ENCODE results near the gene TENM3.
"Not testable (repeated sequence)": the region's sequence is repeated elsewhere in the genome, so short reads cannot be mapped to it uniquely, and the experiment has no call there.

TENM3 gene

GRCh38 chr4:182228991-182229577, 14.1 kb upstream of the TENM3 start:
- no peak for DNase-seq

GRCh38 chr4:182230256-182230655, 12.9 kb upstream of the TENM3 start:
- no peak for DNase-seq

- no peak for DNase-seq
Measured at GRCh38 chr4:182231080-182231479, 12.1 kb upstream of the TENM3 start.

GRCh38 chr4:182231496-182231895, 11.7 kb upstream of the TENM3 start:
- DNase-seq: no peak

GRCh38 chr4:182233310-182234090, 9.7 kb upstream of the TENM3 start:
- no peak for DNase-seq

GRCh38 chr4:182235021-182235795, 8.0 kb upstream of the TENM3 start:
- DNase-seq: no peak

- no peak for DNase-seq
Measured at GRCh38 chr4:182236186-182236585, 7.0 kb upstream of the TENM3 start.

- DNase-seq: not testable (repeated sequence)
Measured at GRCh38 chr4:182237010-182237409, 6.2 kb upstream of the TENM3 start.

GRCh38 chr4:182238355-182238931, 4.8 kb upstream of the TENM3 start:
- no peak for DNase-seq

GRCh38 chr4:182240161-182241130, 2.8 kb upstream of the TENM3 start:
- no peak for DNase-seq

- DNase-seq: not testable (repeated sequence)
Measured at GRCh38 chr4:182242260-182242659, 942 bp upstream of the TENM3 start.

GRCh38 chr4:182242787-182243186, 415 bp upstream of the TENM3 start:
- no peak for DNase-seq

- no peak for DNase-seq
Measured at GRCh38 chr4:182245041-182245440, 1.8 kb downstream of the TENM3 start.

GRCh38 chr4:182245541-182246215, 2.5 kb downstream of the TENM3 start:
- no peak for DNase-seq

GRCh38 chr4:182246401-182247205, 3.4 kb downstream of the TENM3 start:
- no peak for DNase-seq

GRCh38 chr4:182248295-182248694, 5.1 kb downstream of the TENM3 start:
- no peak for DNase-seq

- DNase-seq: no peak
Measured at GRCh38 chr4:182250446-182250845, 7.2 kb downstream of the TENM3 start.

- no peak for DNase-seq
Measured at GRCh38 chr4:182251116-182251515, 7.9 kb downstream of the TENM3 start.

- no peak for DNase-seq
Measured at GRCh38 chr4:182252220-182252619, 9.0 kb downstream of the TENM3 start.

GRCh38 chr4:182254026-182254780, 11.0 kb downstream of the TENM3 start:
- no peak for DNase-seq

Data from GF-D8 (cell line).